Epidermal melanocyte (primary cell): ENCODE results near the gene VAC14.

ENCODE experiments used
- DNase-seq: peaks from one replicate; pipeline ENCODE4 v3.0.0; 2011; ENCODE audit warnings: low spot score; ENCODE audit not compliant: insufficient read length

VAC14 gene

DNA sequence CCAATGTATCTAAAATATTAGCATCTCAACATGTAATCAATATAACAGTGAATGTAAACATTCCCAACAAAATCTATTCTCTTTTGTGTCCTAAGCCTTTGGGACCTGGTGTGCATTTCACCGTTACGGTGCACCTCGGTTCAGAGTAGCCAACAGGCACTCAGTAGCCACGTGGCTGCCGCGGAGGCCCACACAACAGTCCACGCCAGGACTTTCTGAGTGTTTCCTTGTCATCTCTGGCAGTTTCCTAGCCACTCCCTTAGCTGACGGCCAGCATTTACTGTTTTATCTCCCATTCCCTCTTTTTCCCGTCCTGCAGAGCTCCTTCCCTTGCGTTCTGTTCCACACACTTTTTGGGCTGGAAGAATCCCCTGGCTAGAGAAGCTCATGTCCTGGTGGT is 36.3 kb downstream of the VAC14 start:
- no peak for DNase-seq

DNA sequence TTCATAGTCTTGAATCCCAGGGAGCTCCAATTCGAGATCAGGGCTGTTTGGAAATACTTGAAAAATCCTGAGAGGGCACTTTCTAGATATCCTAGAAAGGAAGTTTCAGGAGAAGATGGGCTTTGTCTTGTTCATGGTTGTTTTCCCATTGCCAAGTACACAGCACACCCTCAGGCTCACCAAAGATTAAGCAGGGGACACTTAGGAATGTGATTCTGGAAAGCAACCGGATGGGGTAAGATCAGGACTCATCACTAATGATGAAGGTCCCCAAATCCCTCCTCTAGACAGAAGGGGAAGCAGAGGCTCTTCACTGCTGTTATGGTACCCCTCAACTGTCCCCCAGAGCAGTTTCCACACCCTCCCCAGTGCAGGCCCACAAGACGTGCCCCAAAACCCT is 40.7 kb downstream of the VAC14 start:
- no peak for DNase-seq

DNA sequence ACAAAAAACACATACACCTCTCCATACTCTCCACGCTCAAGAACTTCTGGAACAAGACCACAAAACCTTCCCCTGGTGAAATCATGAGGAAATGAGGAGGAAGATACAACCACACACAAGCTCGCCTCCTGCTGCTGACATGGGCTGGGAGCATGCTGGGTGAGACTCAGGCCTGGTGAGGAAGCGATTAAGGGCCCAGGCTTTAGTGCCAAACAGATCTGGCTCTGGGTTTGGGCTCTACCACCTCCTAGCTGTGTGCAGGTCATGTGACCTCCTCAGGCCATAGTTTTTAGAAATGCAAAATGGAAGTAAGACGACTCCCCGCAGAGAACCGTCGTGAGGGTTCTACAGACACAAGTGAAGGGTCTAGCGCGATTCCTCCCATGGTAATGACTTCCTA is 41.3 kb downstream of the VAC14 start:
- DNase-seq = no peak

- no peak for DNase-seq
Measured at GRCh38 chr16:70758786-70759185, 42.2 kb downstream of the VAC14 start.

DNA sequence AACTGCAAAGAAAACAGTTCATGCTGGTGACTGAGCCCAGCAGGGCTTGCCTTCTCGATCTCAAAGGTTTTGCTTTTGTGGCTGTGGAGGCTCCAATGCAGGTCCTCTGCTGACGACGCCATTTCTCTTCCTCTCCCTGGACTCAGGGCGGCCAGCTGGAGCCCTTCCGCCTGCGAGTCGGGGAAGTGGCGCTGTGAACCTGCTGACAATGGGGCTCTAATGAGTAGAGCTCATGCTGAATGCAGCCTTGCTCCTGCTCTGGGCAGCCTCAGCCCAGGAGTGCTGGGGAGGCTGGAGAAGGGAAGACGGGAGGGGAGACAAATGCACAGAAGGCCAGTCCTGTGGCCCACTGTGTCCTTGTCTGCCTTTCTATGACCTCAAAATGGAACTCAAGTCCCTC is 43.8 kb downstream of the VAC14 start:
- DNase-seq = no peak

GRCh38 chr16:70756071-70756470 is 44.9 kb downstream of the VAC14 start:
- no peak for DNase-seq

DNA sequence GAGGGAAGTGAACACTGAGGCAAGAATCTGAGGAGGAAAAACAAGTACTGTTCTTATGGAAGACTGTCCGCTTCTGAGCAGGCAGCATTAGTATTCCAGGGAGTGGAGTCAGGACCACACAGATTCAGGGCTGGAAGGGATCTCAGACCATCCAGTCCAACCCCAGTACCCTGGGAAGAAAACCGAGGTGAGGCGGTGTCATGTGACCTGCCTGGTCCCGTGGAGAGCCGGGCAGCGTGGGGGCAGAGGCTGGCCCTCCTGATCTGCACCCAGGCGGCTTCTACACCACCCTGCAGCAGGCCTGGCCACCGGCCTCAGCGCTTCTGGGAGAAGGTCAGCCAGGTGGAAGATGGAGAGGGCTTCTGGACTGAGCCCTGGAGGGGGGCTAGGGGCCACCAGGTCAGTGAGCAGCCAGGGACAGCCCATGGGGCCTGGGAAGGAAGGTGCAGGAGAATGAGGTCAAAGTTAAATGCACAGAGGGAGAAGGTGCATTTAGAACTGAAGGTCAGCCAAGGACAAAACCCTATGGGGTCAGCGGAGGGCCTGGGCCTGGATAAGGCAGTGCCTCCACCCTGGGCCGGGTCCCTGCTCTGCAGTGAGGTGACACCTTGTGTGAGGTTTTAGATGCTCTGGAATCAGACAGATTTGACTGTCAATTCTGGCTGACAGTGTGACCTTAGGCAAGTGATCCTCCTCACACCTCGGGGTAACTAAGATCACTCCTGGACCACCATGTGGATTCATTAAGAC is 45.9 kb downstream of the VAC14 start:
- DNase-seq = no peak

DNA sequence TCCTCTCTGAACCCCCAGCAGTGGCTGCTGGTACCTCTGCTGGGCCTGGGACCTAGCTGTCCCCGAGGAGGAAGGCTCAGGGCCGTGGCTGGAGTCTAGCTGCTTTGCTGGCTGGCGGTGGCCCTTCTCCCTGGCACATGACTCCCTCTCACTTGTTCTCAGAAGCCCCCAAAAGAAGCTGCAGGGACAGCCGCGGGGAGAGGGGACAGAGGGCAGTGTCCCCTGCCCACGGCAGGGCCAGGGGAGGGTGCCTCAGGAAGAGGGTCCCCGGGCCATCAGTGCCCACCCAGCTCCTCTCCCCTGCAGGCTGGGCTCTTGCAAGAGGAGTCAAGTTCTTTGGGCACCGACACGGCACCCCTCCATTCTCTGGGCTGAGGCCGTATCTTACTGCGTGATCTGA is 46.6 kb downstream of the VAC14 start:
- no peak for DNase-seq

DNA sequence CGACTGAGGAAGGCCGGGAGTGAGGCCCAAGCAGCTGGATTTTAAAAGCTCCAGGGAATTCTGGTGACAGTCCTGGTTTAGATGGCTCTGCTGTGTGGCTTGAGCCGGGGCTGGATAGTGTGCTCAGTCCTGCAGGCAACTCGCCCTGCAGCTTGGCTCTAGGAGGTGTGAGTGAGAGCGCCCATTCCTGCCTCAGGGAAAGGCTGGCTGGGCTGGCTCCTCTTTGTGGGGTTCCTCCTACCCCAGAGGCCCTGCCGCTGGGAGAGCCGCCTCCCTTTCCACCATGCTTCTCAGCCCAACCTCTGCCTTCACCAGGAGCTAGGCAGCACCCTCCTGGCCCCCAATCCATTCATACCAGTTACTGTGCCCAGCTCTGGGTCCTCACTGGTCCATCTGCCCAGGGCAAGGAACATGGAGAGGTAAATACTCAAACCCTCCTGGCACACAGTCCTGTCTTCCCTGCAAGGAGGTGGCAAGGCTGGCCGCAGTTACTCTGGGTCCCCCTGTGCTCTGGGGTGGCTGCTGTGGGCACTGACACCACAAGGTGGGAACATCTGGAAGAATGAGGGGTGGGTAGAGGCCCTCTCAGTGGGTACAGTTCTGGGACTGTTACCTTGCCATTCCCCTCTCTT is 47.1 kb downstream of the VAC14 start:
- DNase-seq = no peak

- no peak for DNase-seq
Measured at GRCh38 chr16:70753228-70753627, 47.7 kb downstream of the VAC14 start.

DNA sequence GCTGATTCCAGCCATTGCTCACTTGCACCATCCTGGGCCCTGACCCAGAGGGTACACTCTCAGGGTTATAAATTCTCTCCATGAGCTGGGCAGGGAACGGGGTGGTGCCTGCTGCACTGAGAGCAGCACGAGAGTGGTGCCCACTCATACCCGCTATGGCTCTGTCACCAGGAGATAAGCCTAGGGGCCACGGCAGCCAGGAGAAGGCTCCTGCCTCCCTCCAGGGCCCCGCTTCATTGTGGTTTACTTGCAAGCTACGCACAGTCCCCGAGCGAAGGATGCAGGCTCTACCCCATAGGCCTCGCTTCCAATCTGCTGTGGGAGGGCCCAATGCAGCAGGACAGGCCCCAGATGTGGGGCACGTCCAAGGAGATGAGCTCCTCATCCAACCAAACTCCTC is 48.5 kb downstream of the VAC14 start:
- DNase-seq = no peak

DNA sequence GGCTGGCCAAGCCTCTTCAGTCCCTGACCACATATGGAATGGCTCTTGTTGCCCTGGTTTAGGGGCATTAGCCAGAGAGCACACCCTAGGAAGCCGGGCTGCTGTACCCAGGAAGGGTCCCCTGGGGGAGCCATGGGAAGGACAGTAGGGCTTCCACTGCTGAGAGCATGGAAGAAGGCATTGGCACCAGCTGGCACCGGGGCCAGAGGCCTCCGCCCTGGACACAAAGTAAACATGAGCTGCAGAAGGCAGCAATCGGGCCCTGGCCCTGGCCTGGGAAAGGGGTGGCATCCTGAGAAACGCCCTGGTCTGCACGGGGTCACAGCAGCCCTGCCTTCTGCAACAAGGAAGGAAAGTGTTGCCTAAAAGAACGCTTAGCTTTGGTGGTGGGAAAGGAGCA is 49.4 kb downstream of the VAC14 start:
- no peak for DNase-seq

- peak; percentile 29 for DNase-seq
Measured at GRCh38 chr16:70750893-70751467, 50.0 kb downstream of the VAC14 start.

DNA sequence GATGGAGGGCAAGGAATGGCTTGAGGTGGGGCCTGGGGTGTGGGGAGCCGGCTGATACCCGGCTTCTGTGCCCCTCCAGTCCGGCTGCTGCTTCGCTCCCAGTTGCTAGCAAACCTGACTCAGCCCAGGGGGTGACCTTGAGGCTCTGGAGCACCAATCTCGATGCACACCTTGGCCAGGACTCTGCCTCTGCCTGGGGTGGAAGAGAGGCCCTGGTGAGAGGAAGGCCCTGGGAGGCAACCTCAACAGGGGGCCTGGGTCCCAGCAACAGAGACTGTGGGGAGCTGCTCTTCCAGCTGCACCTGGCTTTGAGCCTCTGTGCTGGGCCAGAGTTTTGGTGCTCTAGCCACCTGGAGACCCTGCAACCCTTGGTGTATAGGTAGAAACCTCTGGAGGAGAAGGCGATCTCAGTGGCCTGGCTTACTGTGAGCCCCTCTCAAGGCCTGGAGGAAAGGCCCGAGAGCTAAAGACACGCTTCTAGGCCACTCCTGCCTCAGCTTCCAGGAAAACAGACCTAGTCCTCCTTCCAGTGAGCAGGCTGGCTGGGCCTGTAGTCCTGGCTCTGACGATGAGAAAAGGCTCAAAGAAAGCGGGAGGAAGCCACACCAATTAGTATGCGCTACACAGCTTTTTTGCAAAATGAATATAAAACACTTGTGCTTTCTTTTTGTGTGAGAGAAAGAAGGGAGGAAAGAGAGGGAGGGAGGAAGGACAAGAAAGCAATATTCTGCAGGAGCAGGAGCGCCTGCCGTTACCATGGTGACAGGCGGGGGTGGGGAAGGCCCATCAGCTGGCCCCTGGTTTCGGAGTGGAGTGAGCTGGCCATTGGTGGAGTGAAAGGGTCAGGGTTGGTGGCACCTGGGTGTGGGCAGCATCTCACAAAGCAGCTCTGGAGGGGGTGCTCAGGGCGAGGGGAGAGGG is 51.0 kb downstream of the VAC14 start:
- no peak for DNase-seq

DNA sequence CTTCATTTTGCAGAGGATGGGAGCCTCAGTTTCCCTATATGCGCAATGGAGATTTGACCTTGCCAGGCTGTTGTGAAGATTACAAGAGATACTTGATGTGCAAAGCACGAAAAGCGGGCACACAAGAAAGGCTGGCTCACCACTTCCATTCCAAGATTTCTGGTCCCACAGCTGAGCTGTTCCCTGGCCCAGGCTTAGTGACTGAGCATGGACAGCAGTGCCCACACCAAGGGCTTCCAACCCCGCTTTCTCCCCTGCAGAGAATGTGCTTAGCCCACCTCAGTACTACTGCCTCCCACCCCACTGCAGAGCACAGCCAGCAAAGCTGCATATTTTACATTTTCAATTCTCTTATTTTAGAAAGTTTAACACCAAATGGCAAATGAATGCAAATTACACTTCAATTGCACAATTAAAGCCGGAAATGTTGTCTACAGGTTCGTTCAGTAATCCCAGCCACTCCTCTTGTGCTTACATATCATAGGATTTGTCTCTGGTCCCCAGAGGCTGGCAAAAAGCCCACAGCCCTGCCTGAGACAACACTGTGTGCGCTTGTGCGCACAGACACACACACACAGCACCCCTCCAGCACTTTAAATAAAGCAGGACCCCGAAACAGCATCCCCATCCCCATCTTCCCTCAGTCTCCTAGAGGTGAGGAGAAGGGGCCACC is 51.8 kb downstream of the VAC14 start:
- DNase-seq = no peak

GRCh38 chr16:70747703-70748631 is 53.0 kb downstream of the VAC14 start:
- no peak for DNase-seq

DNA sequence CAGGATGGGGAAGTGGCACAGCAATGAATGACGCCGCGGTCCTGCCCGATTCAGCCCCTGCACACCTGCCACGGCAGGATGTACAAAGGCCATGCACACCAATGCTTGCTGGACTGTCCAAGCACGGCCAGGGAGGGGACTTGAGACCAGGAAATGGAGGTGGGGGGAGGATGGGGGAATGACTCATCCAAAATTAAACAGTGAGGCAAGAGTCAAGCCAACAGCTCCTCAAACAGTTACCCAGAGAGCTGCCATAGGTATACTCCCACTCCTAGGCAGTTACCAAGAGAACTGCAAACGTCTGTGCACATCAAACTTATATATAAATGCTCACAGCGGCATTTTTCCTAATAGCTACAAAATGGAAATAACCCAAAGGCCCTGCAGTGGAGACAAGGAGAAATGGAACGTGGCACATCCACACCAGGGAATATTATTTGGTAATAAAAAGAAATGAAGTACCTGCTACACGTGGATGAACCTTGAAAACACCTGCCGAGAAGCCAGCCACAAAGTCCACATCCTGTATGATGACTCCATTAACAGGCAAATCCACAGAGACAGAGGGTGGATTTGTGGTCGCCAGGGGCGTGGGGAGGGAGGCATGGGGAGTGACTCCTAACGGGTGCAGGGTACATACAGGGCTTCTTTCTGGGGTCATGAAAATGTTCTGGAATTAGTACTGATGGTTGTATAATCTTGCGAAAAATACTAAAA is 54.1 kb downstream of the VAC14 start:
- no peak for DNase-seq

GRCh38 chr16:70746040-70746707 is 54.8 kb downstream of the VAC14 start:
- DNase-seq = no peak

DNA sequence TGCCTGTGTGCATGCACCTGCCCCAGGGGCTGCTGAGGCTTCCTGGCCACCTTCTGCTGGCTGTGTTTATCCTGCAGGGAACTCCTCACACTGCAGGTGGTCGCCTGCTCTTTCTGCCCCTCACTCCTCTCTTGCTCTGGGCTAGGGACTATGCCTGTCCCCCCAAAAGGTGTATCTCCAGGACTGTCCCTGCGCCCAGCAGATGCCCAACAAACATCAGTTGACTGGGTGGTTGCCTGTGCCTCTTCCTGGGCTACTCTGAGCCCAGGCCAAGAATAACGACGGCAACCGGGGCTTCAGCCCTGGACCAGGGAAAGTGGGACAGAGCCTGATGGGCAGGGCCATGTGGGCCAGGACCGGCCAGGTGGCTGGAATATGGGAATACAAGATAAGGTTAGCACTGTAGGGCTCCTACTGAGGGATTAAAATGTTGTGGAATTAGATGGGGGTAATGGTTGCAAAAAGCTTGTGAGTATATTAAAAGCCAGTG is 55.4 kb downstream of the VAC14 start:
- DNase-seq = no peak
